ENCODE data around the gene PRRC1.
"Not testable (repeated sequence)": the region's sequence is repeated elsewhere in the genome, so short reads cannot be mapped to it uniquely, and the experiment has no call there.

The PRRC1 gene

DNA sequence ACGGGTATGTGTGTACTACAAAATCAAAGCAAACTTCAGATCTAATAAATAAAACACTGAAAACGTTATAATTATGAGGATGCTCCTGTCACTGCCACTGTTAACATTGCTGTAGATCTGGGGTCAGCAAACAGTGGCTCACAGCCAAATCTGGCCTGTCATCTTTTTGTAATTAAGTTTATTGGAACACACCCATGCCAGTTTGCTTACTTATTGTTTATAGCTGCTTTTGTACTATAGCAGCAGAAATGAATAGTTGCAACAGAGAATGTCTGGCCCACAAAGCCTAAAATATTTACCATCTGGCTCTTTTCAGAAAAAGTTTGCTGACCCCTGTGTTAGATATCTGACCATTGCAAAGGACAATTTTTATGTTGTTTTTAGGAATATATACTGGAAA lies 32.1 kb downstream of the PRRC1 start:
- DNase-seq, result no peak

DNA sequence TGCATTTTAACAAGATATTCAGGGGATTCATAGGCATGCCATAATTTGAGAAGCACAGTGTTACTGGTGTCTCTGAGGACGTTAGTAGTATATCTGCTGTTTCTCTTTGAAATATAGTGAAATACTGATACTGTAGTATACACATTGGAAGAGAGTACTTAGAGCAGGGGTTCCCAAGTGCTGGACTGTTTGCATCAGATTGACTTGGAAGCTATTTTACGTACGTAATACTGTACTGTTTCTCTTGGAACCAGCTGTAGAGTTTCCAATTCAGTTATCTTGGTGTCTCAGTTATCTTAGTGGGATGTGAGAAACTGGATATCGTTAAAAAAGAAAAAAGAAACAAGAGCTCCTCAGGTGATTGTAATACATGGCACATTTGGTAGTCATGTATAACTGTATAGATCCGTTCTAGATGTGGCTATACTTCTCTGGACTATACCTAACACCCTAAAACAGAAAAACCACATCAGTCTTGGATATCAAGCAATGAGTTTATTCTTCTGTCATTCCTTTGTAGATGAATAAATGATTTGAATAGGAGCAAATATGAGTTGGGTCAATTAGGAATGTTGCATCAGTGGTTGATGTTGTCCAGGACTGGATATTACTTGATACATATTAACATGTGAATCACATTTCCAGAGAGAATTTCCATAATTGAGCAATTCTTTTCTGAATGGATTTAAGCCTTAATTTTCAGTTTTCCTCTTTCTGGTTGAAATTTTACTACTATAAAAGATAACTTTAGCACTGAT lies 33.4 kb downstream of the PRRC1 start:
- no peak for DNase-seq

DNA sequence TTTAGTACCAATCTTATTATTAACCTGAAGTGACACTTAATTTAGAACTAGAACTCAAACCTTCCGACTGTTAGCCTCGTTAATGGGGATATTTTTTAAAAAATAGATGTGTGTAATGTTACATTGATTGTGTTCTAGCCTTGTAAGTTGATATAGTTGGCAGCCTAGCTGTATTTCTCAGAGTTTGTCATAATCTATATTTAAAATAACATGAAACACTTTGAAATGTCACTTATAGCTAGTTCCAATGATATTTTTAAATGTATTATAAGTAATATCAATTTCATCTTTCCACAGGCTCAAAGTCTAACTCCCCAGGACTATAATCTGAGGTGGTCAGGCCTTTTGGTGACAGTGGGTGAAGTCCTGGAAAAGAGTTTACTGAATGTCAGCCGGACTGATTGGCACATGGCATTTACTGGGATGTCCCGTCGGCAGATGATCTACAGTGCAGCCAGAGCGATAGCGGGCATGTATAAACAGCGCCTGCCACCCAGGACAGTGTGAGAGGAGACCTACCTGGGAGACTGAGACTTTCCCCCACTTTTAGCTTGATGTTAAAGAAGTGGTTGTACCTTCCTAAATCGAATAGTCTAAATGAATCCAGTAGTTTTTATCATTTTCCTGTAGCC lies 34.1 kb downstream of the PRRC1 start:
- DNase-seq, result no peak

DNA sequence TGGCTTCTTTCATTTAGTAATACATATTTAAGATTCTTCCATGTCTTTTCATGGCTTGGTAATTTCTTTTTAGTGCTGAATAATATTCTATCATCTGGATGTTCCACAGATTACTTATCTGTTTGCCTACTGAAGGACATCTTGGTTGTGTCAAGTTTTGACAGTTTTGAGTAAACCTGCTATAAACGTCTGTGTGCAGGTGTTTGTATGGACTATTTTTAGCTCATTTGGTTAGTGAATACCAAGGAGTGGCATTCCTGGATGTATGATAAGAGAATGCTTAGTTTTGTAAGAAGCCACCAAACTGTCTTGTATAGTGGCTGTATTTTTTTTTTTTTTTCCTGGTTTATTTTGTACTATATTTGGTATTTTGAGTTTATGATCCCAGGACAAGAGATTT lies 38.4 kb downstream of the PRRC1 start:
- no peak for DNase-seq

DNA sequence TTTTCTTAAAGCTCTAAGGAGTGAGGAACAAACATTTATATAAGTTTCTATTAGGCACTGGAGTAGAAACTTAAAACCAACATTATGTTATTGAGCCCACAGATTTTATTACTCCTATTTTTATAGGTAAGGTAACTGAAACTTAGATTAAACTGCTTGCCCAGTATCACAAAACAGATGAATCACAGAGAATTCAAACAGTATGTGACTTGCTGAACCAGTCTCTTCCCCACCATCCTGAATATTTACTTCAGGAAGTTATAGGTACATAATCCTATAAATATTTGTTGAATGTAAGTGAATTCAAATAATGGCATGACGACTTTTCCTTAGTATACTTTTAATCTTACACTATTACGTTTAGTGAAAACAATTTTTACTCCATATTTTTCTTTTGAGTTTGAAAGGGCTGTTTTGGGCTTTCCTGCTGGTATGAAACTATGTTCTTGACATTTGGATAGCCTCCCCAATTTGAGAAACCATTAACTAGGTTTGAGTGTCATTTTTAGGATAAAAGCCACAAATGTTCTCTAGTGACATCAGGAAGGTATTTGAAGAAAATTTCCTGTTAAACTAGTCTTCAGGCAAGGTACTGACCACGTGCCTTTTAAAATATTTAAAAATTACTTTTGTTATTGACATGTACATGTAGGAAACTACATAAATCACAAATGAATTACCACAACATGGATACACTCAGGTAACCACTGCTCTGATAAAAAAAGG lies 39.3 kb downstream of the PRRC1 start:
- DNase-seq, result no peak

DNA sequence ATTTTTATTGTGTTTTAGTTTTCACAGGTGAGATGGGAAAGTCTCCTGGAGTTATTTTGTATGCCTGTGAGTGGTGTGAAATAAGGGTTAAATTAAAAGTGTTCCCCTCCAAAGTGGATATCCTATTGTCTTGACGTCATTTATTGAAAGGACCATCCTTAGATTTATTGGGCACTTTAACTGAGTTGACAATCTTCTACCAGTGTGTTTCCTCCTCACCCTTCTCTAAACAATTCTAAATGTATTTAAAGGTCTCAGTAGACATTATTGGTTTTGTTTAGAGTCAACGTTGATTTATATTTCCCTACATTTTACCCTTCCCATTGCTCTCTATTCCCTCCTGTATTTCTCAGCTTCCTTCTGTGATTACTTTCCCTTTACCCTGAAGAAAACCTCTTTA lies 40.8 kb downstream of the PRRC1 start:
- DNase-seq, result no peak

DNA sequence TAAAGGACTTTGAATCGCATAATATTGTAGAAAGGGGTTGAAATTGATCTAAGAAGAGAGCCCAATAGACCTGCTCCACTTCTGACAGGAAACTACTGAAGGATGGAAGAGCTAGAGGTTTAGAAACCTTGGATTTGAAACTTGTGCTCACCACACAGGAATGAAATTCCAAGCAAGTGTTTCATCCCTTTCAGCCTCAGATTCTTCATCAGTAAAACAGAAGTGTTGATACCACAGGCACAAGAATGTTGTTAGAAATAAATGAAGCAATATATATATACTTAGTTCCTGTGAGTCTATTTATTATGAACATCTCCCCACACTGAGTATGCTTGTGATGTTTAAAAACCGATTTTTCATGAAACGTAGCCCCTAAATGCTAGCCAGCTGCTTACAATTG lies 43.8 kb downstream of the PRRC1 start:
- no peak for DNase-seq

DNA sequence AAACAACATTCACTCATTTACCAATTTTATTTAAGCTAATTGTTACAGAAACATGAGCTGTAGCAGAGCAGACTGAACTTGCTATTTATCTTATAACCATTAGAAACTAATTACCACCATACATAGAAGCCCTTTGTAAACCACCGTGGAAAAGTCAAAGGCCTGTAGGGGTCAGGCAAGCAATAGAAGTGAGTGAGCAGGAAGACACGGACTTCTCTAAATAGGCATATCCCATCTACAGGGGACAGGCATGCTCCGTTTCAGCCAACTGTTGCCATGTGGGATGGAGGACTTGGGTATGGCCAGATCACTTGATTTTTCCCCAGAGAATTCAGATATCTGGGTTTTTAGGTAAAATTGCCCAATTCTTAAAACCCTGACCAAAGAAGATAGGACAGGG lies 44.8 kb downstream of the PRRC1 start:
- DNase-seq, result no peak

DNA sequence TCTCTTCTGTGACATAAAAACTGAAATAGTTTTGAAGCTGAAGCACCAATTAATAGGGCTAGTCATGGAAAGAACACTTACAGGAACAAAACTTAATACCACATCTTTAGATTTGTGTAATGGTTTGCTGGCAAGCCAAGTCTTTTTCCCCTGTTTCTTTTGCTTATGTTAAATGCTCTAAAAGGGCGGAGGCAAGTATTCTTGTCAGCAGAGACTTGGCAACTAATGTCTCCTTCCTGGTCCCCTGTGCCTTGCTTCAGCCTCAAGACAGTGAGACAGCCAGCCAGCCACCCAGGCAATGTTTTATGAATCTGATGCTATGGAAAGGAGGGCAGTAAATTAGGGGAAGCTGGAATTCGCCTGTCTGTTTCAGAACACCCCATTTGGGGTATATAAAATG lies 45.7 kb downstream of the PRRC1 start:
- no peak for DNase-seq

DNA sequence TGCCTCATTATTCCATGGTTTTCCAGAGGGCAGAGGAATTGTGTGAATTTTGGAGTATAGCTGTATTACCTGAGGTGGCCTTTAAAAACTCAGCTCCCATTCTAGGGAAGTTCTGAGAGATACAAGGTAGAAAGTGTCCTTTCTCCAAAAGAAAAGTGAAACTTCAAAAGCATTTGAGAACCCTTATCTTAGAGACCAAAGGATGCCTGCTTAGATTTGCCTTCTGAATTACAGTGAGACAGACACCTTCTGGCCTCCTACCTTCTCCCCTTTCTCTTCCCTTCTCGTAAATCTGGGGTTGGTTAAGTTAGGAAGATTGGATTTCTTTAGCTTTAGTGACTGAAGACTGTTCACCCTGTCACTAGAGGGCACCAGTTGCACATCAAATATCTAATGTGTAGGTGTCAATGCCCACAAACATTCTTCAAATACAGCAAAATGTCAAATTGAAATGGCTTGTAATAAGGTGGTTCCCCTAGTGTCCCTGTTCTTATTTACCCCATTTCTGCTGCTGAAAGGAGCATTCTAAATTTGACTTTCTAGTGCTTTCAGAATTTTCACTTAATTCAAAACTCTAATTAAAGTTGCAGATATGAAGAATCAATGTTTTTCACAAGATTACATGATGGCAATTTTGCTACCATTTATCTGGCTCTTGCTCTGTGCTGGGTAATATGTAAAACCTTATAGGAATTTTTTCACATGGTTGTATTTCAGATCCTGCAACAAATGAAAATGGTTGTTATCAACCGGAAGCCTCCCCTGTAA lies 46.7 kb downstream of the PRRC1 start:
- DNase-seq, result peak; percentile 22

DNA sequence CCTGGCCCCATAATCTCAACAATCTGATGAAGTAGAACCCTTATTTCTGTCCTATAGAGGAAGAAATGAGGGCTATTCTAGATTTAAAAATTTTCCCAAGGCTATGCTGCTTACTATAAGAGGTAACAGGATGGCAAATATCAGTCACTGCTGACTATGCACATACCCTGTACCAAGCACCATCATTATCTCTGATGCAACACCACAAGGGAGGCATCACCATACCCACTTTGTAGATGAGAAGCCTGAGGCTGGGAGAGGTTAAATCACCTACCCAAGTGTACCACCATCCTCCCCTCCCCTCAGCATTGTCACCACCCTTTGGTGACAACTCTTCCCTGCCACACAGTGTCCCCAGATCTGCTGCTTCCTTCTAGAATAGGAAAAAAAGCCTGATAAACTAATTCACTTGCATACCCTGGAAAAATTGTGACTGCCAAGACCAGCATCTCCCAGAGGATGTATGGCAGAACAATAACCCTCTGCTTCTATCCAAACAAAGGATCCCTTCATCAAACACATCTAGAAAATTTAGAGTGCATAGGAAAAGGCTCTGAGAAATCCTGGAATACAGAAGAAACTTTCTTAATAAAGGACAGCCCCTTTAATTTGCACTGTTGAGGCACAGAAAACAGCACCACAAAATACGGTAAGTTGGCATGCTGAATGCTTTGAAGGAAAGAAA lies 48.3 kb downstream of the PRRC1 start:
- DNase-seq, result no peak

DNA sequence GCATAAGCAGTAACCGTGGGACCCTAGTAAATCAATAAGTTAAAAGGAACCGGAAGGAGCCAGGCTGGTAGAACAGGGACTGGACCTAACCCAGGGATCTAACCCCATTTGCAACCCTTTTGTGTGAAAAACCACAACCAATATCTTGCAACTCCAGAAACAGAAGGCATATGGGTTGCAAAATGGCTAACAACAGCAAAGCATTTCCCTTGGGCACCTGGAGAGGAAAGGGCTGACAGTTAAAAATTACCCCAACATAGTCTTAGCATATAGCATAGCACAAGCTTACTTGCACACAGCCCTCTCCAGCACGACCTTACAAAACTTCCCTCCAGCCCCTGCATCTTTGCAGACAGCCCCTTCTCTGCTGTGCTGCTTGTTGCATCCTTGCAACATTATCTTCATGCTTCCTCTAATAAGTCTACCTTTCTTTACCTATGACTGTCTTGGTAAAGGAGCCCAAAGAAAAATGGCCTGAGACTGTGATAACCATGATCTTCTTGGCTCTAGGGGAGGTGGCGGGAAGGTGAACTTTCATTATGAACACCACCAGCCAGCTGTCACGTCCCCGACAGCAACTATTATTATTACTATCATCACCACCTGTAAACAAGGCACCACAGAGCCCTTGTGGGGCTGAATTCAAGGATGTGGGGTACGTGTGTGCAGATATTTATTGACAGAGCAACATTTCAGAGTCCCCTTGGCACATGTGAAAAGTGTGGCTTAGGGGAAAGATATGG lies 49.8 kb downstream of the PRRC1 start:
- no peak for DNase-seq

DNA sequence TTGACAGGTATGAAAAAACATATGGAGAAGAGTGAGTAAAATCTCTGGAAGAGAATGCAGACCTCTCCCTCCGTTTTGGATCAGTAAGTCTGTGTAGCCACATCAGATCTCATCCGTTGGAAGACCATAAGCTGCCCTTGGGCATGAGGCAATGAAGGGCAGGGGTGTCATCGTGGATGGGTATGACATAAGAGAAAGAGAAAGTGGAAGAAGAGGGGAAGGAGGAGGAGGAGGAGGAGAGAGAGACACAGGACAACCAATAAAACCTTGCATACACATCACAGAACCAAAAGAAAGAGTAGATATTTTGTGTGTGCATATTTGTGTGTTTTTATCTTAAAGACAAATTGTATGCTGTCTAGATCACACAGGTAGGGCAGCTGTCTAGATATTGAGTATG lies 50.7 kb downstream of the PRRC1 start:
- no peak for DNase-seq

DNA sequence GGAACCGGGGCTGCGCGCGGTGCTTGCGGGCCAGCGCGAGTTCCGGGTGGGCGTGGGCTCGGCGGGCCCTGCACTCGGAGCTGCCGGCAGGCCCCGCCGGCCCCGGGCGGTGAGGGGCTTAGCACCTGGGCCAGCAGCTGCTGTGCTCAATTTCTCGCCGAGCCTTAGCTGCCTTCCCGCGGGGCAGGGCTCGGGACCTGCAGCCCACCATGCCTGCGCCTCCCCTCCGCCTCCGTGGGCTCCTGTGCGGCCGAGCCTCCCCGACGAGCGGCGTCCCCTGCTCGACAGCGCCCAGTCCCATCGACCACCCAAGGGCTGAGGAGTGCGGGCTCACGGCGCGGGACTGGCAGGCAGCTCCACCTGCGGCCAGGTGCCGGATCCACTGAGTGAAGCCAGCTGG lies 52.0 kb downstream of the PRRC1 start:
- not testable (repeated sequence) for DNase-seq

DNA sequence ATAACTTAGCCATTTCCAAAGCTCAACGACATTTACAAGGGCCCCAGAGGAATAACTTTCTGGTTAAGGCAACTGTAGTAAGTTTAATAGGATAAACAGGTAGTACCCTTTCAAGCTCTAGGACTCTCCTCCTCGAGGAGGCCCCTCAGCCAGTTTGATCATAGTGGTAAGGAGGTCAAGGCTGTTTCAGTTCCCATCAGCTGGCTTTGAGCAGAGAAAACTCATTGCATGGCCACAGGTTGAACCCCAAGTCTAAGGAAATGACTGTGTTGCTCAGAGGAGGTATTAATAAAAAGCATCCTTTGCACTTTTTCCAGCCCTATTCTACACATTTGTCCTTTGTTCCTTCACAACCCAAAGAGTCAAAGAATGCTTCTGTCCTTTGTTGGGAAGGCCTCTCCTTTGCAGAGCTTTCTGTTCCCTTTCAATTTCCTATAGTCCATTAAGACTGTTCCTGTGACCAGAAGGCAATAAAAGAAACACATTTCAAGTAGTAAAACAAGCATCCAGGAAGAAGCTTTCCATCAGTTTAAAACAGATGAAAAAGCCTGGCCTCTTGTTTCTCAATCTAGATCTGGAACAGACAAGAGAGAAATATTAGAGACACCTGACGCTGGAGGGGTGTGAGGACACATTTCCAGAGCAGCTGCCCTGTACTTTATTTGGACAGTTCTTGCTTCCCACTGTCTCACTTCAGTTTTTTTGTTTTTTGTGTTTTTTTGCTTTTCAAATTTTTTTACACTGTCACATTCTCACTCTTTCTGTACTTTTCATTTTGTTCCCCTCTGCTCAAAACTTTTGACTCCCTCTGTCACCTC lies 54.1 kb downstream of the PRRC1 start:
- no peak for DNase-seq

DNA sequence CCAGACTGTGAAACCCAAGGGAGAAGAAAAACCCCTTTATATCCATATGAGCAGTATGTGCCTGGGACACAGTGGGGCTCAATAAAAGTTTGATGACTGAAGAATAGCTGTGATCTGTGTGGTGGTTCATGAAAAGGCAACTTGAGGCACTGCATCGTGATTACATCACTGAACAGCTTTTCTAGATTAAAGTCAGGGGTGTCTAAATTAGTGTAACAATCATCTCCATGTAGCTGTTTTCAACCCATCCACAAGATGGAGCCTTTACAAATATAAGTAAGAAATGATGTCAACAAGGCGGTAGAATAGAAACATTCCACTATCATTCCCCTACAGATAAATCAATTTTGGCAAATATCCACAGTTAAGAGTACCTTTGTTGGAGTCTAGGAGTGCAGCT lies 55.5 kb downstream of the PRRC1 start:
- DNase-seq, result no peak

DNA sequence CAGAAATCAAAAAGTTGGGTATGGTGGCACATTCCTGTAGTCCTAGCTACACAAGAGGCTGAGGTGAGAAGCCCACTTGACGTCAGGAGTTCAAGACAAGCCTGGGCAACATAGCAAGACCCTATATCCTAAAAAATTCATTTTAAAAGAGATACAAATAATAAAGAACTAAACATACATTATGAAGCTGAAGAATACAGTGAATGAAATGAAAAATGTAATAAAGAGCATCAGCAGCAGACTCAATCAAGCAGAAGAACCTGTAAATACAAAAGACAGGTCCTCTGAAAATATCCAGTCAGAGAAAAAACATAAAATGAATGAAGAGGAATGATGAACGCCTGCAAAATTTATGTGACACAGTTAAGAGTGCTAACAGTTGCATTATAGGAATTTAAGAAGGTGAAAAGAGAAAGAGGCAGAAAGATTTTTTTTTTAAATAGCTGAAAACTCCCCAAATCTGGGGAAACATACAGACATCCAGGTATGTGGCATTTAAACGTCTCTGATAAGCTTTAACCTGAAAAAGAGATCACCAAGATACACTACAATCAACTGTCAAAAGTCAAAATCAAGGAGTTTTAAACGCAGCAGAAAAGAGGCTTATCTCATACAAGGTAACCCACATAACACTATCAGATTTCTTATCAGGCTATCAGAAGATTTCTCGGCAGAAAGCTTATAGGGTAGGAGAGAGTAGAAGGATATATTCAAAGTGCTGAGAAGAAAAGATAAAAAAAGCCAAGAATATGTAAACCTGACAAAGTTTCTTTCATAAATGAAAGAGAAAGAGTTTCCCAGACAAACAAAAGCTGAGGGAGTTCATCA lies 57.6 kb downstream of the PRRC1 start:
- no peak for DNase-seq

DNA sequence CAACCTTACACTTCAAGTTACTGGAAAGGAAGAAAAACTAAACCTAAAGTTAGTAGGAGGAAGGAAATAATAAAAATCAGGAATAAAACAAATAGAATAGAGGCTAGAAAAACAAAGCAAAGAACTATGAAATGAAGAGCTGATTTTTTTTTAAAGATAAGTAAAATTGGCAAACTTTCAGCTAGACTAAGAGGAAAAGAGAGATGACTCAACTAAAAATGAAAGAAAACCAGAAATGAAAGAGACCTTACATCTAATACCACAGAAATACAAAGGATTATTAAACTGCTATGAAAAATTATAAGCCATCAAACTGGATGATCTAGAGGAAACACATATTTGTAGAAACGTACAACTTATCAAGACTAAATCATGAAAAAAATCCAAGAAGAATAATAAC lies 60.0 kb downstream of the PRRC1 start:
- DNase-seq, result no peak

DNA sequence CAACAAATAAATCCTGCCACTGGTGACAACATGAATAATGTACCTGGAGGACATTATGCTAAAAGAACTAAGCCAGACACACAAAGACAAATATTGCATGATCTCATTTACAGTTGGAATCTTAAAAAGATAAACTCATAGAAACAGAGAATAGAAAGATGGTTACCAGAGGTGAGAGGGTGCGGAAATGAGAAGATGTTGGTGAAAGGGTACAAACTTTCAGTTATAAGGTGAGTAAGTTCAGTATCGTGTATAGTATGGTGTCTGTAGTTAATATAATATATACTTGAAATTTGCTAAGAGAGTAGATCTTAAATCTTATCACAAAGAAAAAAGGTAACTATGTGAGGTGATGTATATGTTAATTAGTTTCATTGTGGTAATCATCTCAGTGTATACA lies 63.3 kb downstream of the PRRC1 start:
- no peak for DNase-seq

DNA sequence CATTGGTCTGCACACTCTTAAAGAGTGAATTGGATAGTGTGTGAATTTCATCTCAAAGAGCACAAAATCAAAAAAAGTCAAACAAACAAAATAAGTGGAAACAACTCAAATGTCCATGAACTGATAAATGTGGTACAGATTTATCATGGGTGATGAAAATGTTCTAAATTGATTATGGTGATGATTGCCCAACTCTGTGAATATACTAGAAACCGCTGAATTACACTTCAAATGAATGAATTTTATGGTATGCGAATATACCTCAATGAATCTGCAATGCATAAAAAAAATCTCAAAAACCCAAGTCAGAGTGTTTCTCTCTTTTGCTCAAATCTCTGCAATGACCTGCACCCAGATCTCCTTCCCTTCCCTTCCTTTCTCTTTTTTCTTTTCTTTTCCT lies 64.0 kb downstream of the PRRC1 start:
- DNase-seq, result no peak
